ENCODE measurements around the gene ARMC12.

DNA sequence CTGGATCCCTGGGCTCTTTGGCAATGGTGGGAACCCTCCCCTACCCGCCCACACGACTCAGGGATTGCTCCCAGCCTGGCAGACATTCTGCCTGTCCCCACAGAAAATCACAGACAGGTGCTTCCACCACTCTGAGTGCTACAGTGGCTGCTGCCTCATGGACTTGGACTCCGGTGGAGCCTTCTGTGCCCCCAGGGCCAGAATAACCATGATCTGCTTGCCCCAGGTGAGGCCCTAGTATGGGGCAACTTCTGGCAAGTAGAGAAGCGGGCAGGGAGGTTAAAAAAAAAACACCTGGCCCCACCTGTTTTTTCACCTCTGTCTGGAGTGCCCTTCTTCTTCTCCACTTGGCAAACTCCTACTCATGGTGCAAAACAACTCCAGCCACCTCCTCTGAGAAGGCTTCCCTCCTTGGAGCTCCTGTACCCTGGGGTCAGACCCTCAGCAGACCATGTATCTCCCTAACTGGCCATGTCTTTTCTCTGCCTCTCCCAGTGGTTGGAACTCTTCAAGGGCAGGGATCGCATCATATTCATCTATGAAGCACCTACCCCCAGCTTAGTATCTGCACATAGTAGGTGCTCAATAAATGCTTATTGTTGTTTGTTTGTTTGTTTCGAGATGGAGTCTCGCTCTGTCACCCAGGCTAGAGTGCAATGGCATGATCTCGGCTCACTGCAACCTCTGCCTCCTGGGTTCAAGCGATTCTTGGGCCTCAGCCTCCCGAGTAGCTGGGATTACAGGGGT, 40.7 kb downstream of the ARMC12 start:
- no peak for TF ChIP-seq POLR2A (IDR thresholded peaks at IDR 0.05)
- TF ChIP-seq, protein P1, sequence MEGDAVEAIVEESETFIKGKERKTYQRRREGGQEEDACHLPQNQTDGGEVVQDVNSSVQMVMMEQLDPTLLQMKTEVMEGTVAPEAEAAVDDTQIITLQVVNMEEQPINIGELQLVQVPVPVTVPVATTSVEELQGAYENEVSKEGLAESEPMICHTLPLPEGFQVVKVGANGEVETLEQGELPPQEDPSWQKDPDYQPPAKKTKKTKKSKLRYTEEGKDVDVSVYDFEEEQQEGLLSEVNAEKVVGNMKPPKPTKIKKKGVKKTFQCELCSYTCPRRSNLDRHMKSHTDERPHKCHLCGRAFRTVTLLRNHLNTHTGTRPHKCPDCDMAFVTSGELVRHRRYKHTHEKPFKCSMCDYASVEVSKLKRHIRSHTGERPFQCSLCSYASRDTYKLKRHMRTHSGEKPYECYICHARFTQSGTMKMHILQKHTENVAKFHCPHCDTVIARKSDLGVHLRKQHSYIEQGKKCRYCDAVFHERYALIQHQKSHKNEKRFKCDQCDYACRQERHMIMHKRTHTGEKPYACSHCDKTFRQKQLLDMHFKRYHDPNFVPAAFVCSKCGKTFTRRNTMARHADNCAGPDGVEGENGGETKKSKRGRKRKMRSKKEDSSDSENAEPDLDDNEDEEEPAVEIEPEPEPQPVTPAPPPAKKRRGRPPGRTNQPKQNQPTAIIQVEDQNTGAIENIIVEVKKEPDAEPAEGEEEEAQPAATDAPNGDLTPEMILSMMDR (IDR thresholded peaks at IDR 0.05), result no peak

Data from uterus (tissue), 2 donors.